ENCODE data around the gene ERBB4. TPM values are rescaled to one million over a fixed set of nuclear protein-coding genes. Genes with fewer than 3 reads are reported as not detected.

The ERBB4 gene
- total RNA-seq, 1 experiment from 2014 or later: 0.04 TPM

- Histone ChIP-seq H3K23ac (ENCODE audit: insufficient read length, low read depth, low read length) (no peak overlapping the region), H2AFZ (ENCODE audit: low read length) (no peak overlapping the region), H4K91ac (ENCODE audit: insufficient read length, low read depth, low read length) (no peak overlapping the region), H3K4me2 (ENCODE audit: insufficient read depth, insufficient read length, low read length) (no peak overlapping the region), H3K79me1 (ENCODE audit: insufficient read depth, low read depth, low read length, poor library complexity, severe bottlenecking) (no peaks in the 10 kb centered on the region), H2AK5ac (ENCODE audit: insufficient read length, low read length) (no peak overlapping the region), H3K4ac (ENCODE audit: low read depth, low read length) (no peak overlapping the region), H4K8ac (replicated peaks; ENCODE audit: insufficient read length, low read depth, low read length) (no peak overlapping the region), H3K23me2 (ENCODE audit: insufficient read length, low read depth, low read length, poor library complexity, severe bottlenecking) (no peaks in the 10 kb centered on the region), H4K5ac (ENCODE audit: insufficient read length, low read depth, low read length) (no peak overlapping the region), H3K18ac (ENCODE audit: insufficient read length, low read depth, low read length) (no peak overlapping the region), H3K4me1 (ENCODE audit: insufficient read depth, low read length) (no peaks in the 10 kb centered on the region), H4K20me1 (ENCODE audit: control insufficient read depth, insufficient read depth, insufficient read length) (no peaks in the 10 kb centered on the region), H2BK120ac (ENCODE audit: low read depth, low read length, poor library complexity, severe bottlenecking) (no peak overlapping the region), H3K27me3 (ENCODE audit: insufficient read depth, low read length) (no peaks in the 10 kb centered on the region; the same call in 1 of the 2 replicates), H3K79me2 (ENCODE audit: insufficient read depth, low read length) (no peaks in the 10 kb centered on the region), H2BK15ac (ENCODE audit: low read depth, low read length) (no peak overlapping the region), H3K9me3 (ENCODE audit: control insufficient read depth, low read depth, low read length) (no peaks in the 10 kb centered on the region), H3K14ac (ENCODE audit: insufficient read depth, low read length) (no peak overlapping the region), H3K9ac (ENCODE audit: extremely low read depth, insufficient read length, low read length) (no peak overlapping the region), H3K56ac (ENCODE audit: insufficient read length, low read depth, low read length) (no peak overlapping the region), H2BK12ac (ENCODE audit: insufficient read length, low read depth, low read length) (no peak overlapping the region), H3K27ac (ENCODE audit: insufficient read length, low read depth, low read length) (no peak overlapping the region), H2BK5ac (ENCODE audit: insufficient read length, low read length) (no peak overlapping the region), H2BK20ac (ENCODE audit: low read depth, low read length, poor library complexity, severe bottlenecking) (no peak overlapping the region), H3T11ph (ENCODE audit: low read length) (no peak overlapping the region)
- no peak for DNase-seq
- no peaks in the 10 kb centered on the region for H3K9me3 Mint-ChIP-seq
- H3K4me1 Mint-ChIP-seq: no peaks in the 10 kb centered on the region
- no peaks in the 10 kb centered on the region for H3K27me3 Mint-ChIP-seq (ENCODE audit: low read depth)
- H3K4me3 Mint-ChIP-seq: no peak overlapping the region
- WGBS (ENCODE audit: extremely low coverage, insufficient read length, low lambda C conversion rate): no CpG with 5 or more reads among the region's 2 CpGs
- H3K36me3 Mint-ChIP-seq (ENCODE audit: insufficient read depth in 1 of 3, low read depth in 3 of 3): no peaks in the 10 kb centered on the region
- H3K27ac Mint-ChIP-seq: no peak overlapping the region
- TF ChIP-seq CTCF (conservative IDR thresholded peaks at IDR 0.05): no peak
Observed at GRCh38 chr2:212274215-212274614, 264.4 kb downstream of the ERBB4 start.

Data from H9 (cell line).